A549 (cell line): ENCODE data around the gene GZF1.

Source experiments
- CHD2 ChIP-seq: fragments of 150-350 bp; IDR thresholded peaks from 2 replicates; pipeline ENCODE4 v1.6.1; 2014; ENCODE audit warnings: low read length; ENCODE audit not compliant: partially characterized antibody
- CTCF ChIP-seq: fragments of >200 bp; sonication (Bioruptor Twin); formaldehyde crosslinking; IDR thresholded peaks from 3 replicates; pipeline ENCODE4 v1.5.1; 2016
- EHF ChIP-seq: fragments of 250-450 bp; sonication (Bioruptor Pico); IDR thresholded peaks from 2 replicates; pipeline ENCODE4 v1.5.0; 2020; ENCODE audit warnings: mild to moderate bottlenecking
- EP300 ChIP-seq, 2 experiments: fragments of >200 bp; sonication (Bioruptor Twin); formaldehyde crosslinking; IDR thresholded peaks; 2 replicates in 1 of 2; 3 replicates in 1 of 2; pipeline ENCODE4 v1.6.1; 2016 to 2017
- JUN ChIP-seq, 2 experiments: fragments of >200 bp; sonication (Bioruptor Twin); formaldehyde crosslinking; IDR thresholded peaks; 2 replicates in 1 of 2; 3 replicates in 1 of 2; pipeline ENCODE4 v1.6.1; 2016 to 2017
- JUNB ChIP-seq: fragments of >200 bp; sonication (Bioruptor Twin); formaldehyde crosslinking; IDR thresholded peaks from 2 replicates; pipeline ENCODE4 v1.6.1; 2016
- MAX ChIP-seq: IDR thresholded peaks from 2 replicates; pipeline ENCODE4 v1.6.1; 2012
- NR3C1 ChIP-seq: fragments of >200 bp; sonication (Bioruptor Twin); formaldehyde crosslinking; IDR thresholded peaks from 3 replicates; pipeline ENCODE4 v1.6.1; 2017
- POLR2A ChIP-seq: IDR thresholded peaks from 2 replicates; pipeline ENCODE4 v1.6.1; 2012; ENCODE audit warnings: mild to moderate bottlenecking, low read length
- POLR2AphosphoS2 ChIP-seq: conservative IDR thresholded peaks from 2 replicates; pipeline ENCODE4 v1.6.1; 2012; ENCODE audit warnings: low read length, improper control_type of control experiment, inconsistent platforms
- RAD21 ChIP-seq, 2 experiments: fragments of >200 bp in 1 of 2; sonication (Bioruptor Twin) in 1 of 2; formaldehyde crosslinking in 1 of 2; IDR thresholded peaks in 1 of 2; conservative IDR thresholded peaks in 1 of 2; 2 replicates in 1 of 2; 3 replicates in 1 of 2; pipeline ENCODE4 v1.6.1; 2012 to 2018; ENCODE audit warnings: inconsistent platforms in 1 of 2
- RCOR1 ChIP-seq: fragments of 150-350 bp; IDR thresholded peaks from 2 replicates; pipeline ENCODE4 v1.6.1; 2014; ENCODE audit warnings: antibody characterized with exemption, low read length, low read depth
- TF ChIP-seq, protein P1 (sequence below): fragments of 250-450 bp; sonication (Bioruptor Pico); IDR thresholded peaks from 2 replicates; pipeline ENCODE4 v1.5.0; 2021; ENCODE audit warnings: mild to moderate bottlenecking, moderate library complexity, borderline replicate concordance

DNA sequence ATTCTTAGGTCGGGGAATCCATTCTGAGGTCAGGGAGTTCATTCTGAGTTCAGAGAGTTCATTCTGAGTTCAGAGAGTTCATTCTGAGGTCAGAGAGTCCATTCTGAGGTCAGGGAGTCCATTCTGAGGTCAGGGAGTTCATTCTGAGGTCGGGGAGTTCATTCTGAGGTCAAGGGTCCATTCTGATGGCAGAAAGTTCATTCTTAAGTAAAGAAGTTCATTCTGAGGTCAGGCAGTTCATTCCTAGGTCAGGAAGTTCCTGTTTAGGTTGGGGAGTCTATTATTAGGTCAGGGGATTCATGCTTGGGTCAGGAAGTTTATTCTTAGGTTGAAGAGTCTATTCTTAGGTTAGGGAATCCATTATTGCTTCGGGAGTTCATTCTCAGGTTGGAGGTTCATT lies 27.9 kb upstream of the GZF1 start:
- TF ChIP-seq EHF (no peak), CTCF (no peak), POLR2A (no peak), POLR2AphosphoS2 (no peak), NR3C1 (no peak), EP300 (IDR thresholded peaks at IDR 0.05) (no peak), CHD2 (no peak), MAX (no peak), JUNB (no peak), RCOR1 (no peak), JUN (IDR thresholded peaks at IDR 0.05) (no peak), RAD21 (conservative IDR thresholded peaks at IDR 0.05 in 1 of 2, IDR thresholded peaks at IDR 0.05 in 1 of 2) (no peak)
- TF ChIP-seq, protein P1, sequence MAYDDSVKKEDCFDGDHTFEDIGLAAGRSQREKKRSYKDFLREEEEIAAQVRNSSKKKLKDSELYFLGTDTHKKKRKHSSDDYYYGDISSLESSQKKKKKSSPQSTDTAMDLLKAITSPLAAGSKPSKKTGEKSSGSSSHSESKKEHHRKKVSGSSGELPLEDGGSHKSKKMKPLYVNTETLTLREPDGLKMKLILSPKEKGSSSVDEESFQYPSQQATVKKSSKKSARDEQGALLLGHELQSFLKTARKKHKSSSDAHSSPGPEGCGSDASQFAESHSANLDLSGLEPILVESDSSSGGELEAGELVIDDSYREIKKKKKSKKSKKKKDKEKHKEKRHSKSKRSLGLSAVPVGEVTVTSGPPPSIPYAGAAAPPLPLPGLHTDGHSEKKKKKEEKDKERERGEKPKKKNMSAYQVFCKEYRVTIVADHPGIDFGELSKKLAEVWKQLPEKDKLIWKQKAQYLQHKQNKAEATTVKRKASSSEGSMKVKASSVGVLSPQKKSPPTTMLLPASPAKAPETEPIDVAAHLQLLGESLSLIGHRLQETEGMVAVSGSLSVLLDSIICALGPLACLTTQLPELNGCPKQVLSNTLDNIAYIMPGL (CRISPR knock-in tag): no peak
